Mammary epithelial cell (primary cell): Measurements from ENCODE around the gene NPHP4.

Experiments
- EZH2 ChIP-seq: IDR thresholded peaks from 2 replicates; pipeline ENCODE4 v1.6.1; 2012; ENCODE audit warnings: low read length, inconsistent platforms, borderline replicate concordance
- TF ChIP-seq, protein P1 (sequence below), 2 donors: IDR thresholded peaks in 1 of 2; conservative IDR thresholded peaks in 1 of 2; 2 replicates each; pipeline ENCODE4 v1.5.1; 2011 to 2012; ENCODE audit warnings: inconsistent platforms in 2 of 2, low read length in 2 of 2, mild to moderate bottlenecking in 2 of 2, control low read depth in 1 of 2, low read depth in 1 of 2; ENCODE audit not compliant: insufficient read depth in 1 of 2; ENCODE audit errors: extremely low read depth in 1 of 2

DNA sequence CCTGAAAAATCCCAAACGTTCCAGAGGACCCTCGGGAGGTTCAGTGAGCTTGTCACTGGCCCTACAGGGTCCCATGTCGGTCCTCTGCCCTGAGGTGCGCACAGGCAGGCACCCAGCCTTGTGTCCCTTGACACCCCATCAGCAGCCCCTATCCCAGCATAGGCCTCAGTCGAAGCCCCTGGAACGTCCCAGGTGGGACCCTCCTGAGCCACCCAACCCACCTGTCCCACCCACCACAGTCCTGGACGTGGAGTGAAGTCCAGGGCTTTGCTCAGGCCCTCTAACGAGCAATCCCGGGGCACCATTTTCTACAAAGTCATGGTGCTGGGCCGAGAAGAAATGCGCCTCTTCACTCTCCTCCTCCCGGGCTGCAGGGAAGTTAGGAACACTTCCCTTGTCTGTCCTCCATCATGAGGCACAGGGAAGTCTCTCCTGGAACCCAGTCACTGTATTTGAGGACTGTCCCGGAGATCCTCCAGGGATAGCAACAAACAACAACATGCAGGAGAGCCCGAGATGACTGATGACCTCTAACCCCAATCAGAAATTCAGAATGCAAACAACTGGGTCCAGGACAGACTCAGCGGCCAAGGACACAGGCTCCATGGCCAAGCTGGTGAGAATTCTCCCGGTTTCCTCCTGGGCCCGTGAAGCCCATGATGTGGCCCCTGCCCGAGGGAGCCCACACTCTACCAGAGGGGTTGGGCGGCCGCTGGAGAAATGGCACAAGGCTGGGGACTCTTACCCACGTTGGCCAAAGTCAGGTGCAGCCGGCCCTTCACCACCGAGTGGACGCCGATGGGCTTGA is 105.5 kb downstream of the NPHP4 start:
- TF ChIP-seq, protein P1, sequence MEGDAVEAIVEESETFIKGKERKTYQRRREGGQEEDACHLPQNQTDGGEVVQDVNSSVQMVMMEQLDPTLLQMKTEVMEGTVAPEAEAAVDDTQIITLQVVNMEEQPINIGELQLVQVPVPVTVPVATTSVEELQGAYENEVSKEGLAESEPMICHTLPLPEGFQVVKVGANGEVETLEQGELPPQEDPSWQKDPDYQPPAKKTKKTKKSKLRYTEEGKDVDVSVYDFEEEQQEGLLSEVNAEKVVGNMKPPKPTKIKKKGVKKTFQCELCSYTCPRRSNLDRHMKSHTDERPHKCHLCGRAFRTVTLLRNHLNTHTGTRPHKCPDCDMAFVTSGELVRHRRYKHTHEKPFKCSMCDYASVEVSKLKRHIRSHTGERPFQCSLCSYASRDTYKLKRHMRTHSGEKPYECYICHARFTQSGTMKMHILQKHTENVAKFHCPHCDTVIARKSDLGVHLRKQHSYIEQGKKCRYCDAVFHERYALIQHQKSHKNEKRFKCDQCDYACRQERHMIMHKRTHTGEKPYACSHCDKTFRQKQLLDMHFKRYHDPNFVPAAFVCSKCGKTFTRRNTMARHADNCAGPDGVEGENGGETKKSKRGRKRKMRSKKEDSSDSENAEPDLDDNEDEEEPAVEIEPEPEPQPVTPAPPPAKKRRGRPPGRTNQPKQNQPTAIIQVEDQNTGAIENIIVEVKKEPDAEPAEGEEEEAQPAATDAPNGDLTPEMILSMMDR (conservative IDR thresholded peaks at IDR 0.05 in 1 of 2, IDR thresholded peaks at IDR 0.05 in 1 of 2; ENCODE audit: extremely low read depth in 1 of 2, insufficient read depth in 1 of 2, low read depth in 1 of 2, low read length in 2 of 2): no peak
- TF ChIP-seq EZH2: no peak
